Measurements from ENCODE around the gene SETD4. TPM values are rescaled to one million over a fixed set of nuclear protein-coding genes. Genes with fewer than 3 reads are reported as not detected.

SETD4 gene
- total RNA-seq, 1 experiment from 2014 or later: 12.5 TPM

GRCh38 chr21:36082237-36082664 is 21.9 kb upstream of the SETD4 start:
- H4K20me1 ChIP-seq (ENCODE audit: low read length): no peaks in the 10 kb centered on the region
- TF ChIP-seq EZH2phosphoT487 (IDR thresholded peaks at IDR 0.05; ENCODE audit: borderline replicate concordance, low read length): no peak
- TF ChIP-seq, protein P1, sequence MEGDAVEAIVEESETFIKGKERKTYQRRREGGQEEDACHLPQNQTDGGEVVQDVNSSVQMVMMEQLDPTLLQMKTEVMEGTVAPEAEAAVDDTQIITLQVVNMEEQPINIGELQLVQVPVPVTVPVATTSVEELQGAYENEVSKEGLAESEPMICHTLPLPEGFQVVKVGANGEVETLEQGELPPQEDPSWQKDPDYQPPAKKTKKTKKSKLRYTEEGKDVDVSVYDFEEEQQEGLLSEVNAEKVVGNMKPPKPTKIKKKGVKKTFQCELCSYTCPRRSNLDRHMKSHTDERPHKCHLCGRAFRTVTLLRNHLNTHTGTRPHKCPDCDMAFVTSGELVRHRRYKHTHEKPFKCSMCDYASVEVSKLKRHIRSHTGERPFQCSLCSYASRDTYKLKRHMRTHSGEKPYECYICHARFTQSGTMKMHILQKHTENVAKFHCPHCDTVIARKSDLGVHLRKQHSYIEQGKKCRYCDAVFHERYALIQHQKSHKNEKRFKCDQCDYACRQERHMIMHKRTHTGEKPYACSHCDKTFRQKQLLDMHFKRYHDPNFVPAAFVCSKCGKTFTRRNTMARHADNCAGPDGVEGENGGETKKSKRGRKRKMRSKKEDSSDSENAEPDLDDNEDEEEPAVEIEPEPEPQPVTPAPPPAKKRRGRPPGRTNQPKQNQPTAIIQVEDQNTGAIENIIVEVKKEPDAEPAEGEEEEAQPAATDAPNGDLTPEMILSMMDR (conservative IDR thresholded peaks at IDR 0.05; ENCODE audit: low read depth, low read length): no peak
- no peak for TF ChIP-seq EZH2 (IDR thresholded peaks at IDR 0.05; ENCODE audit: low read length, unreplicated experiment)
- no peaks in the 10 kb centered on the region for H3K27me3 ChIP-seq (ENCODE audit: low read length)
- DNase-seq: peak; percentile 40
- H3K4me3 ChIP-seq (ENCODE audit: low read length): no peak overlapping the region
- no TSS peak for BruUV-seq (replicated peaks)
- no peak overlapping the region for H3K27ac ChIP-seq (ENCODE audit: low read length)
- H2AFZ ChIP-seq (ENCODE audit: low read length): no peak overlapping the region; the same call in 1 of the 2 replicates
- no peaks in the 10 kb centered on the region for H3K9me2 ChIP-seq (replicated peaks; ENCODE audit: low read length)
- ChIA-PET CTCF (interaction anchor here (0.6 kb wide), 1 partner anchor 43 kb away, joined by 4 read pairs; no protein-coding TSS in a partner anchor), POLR2A (ENCODE audit: unreplicated experiment) (interaction anchor here (0.6 kb wide), 1 partner anchor 383 kb away, joined by 6 read pairs; no protein-coding TSS in a partner anchor)
- H3K4me2 ChIP-seq (ENCODE audit: low read length): no peak overlapping the region
- peak; percentile 88 for ATAC-seq
- intact Hi-C loops (cut with micrococcal nuclease): no loop called here
- H3F3A ChIP-seq (ENCODE audit: low read length, unreplicated experiment): no peaks in the 10 kb centered on the region
- peaks cover 5% of the 10 kb centered on the region; the same call in 1 of the 2 replicates for H3K4me1 ChIP-seq (ENCODE audit: insufficient read depth, low read length)
- H3K36me3 ChIP-seq (ENCODE audit: low read depth, low read length): no peaks in the 10 kb centered on the region
- H3K9ac ChIP-seq (ENCODE audit: low read length): no peak overlapping the region
- H3K9me3 ChIP-seq (ENCODE audit: low read length): no peaks in the 10 kb centered on the region
- no peaks in the 10 kb centered on the region for H3K79me2 ChIP-seq (ENCODE audit: low read length)

- Histone ChIP-seq H3K27me3 (ENCODE audit: low read length) (no peaks in the 10 kb centered on the region), H3K4me1 (ENCODE audit: insufficient read depth, low read length) (peaks cover 5% of the 10 kb centered on the region; the same call in 1 of the 2 replicates), H3K4me2 (ENCODE audit: low read length) (no peak overlapping the region), H2AFZ (ENCODE audit: low read length) (no peak overlapping the region), H3K27ac (ENCODE audit: low read length) (no peak overlapping the region), H3K36me3 (ENCODE audit: low read depth, low read length) (no peaks in the 10 kb centered on the region), H3K9ac (ENCODE audit: low read length) (no peak overlapping the region), H3K4me3 (ENCODE audit: low read length) (no peak overlapping the region), H3K9me3 (ENCODE audit: low read length) (no peaks in the 10 kb centered on the region), H3F3A (ENCODE audit: low read length, unreplicated experiment) (no peaks in the 10 kb centered on the region), H4K20me1 (ENCODE audit: low read length) (no peaks in the 10 kb centered on the region), H3K79me2 (ENCODE audit: low read length) (no peaks in the 10 kb centered on the region), H3K9me2 (replicated peaks; ENCODE audit: low read length) (no peaks in the 10 kb centered on the region)
- CTCF ChIA-PET: no interaction called here
- TF ChIP-seq, protein P1 (conservative IDR thresholded peaks at IDR 0.05; ENCODE audit: low read depth, low read length): no peak
- TF ChIP-seq EZH2 (IDR thresholded peaks at IDR 0.05; ENCODE audit: low read length, unreplicated experiment) (no peak), EZH2phosphoT487 (IDR thresholded peaks at IDR 0.05; ENCODE audit: borderline replicate concordance, low read length) (no peak)
- BruUV-seq (replicated peaks): no TSS peak
- ATAC-seq (no peak), DNase-seq (no peak)
- intact Hi-C loops (cut with micrococcal nuclease): no loop called here
- POLR2A ChIA-PET (ENCODE audit: unreplicated experiment): no interaction called here
These were observed 20.1 kb upstream of the SETD4 start for GRCh38 chr21:36080386-36080785.

GRCh38 chr21:36079671-36080070 is 19.3 kb upstream of the SETD4 start:
- Histone ChIP-seq H3K9me2 (replicated peaks; ENCODE audit: low read length) (no peaks in the 10 kb centered on the region), H3K27me3 (ENCODE audit: low read length) (no peaks in the 10 kb centered on the region), H3K4me2 (ENCODE audit: low read length) (no peak overlapping the region), H3K36me3 (ENCODE audit: low read depth, low read length) (no peaks in the 10 kb centered on the region), H4K20me1 (ENCODE audit: low read length) (no peaks in the 10 kb centered on the region), H2AFZ (ENCODE audit: low read length) (no peak overlapping the region), H3K4me1 (ENCODE audit: insufficient read depth, low read length) (peaks cover 5% of the 10 kb centered on the region; the same call in 1 of the 2 replicates), H3K9me3 (ENCODE audit: low read length) (no peaks in the 10 kb centered on the region), H3K9ac (ENCODE audit: low read length) (no peak overlapping the region), H3K79me2 (ENCODE audit: low read length) (no peaks in the 10 kb centered on the region), H3F3A (ENCODE audit: low read length, unreplicated experiment) (no peaks in the 10 kb centered on the region), H3K27ac (ENCODE audit: low read length) (no peak overlapping the region), H3K4me3 (ENCODE audit: low read length) (no peak overlapping the region)
- no TSS peak for BruUV-seq (replicated peaks)
- DNase-seq: no peak
- CTCF ChIA-PET: no interaction called here
- intact Hi-C loops (cut with micrococcal nuclease): no loop called here
- ATAC-seq: no peak
- no peak for TF ChIP-seq EZH2phosphoT487 (IDR thresholded peaks at IDR 0.05; ENCODE audit: borderline replicate concordance, low read length)
- TF ChIP-seq, protein P1 (conservative IDR thresholded peaks at IDR 0.05; ENCODE audit: low read depth, low read length): no peak
- TF ChIP-seq EZH2 (IDR thresholded peaks at IDR 0.05; ENCODE audit: low read length, unreplicated experiment): no peak
- POLR2A ChIA-PET (ENCODE audit: unreplicated experiment): no interaction called here
